PC-3 (cell line): Measurements from ENCODE around the gene VRK3. TPM values are rescaled to one million over a fixed set of nuclear protein-coding genes. Genes with fewer than 3 reads are reported as not detected.

ENCODE experiments used
- ATAC-seq: fragments of 200-7000 bp; cut with Tn5 transposase; 2 replicates; pipeline ENCODE4 v1.9.1; 2020; ENCODE audit warnings: mild to moderate bottlenecking, moderate library complexity
- BruUV-seq: library from RNA; stranded (reverse); fragments of 400-500 nt; replicated peaks from 2 replicates; lab custom pipeline; 2021; lab: Mats Ljungman, UMichigan
- CTCF ChIA-PET: fragments of 300-600 bp; sonication (Branson Sonifier 250); formaldehyde crosslinking; loops from one replicate; lab custom pipeline; 2022; ENCODE audit warnings: antibody characterized with exemption; lab: Charles Lee
- POLR2A ChIA-PET: fragments of 300-600 bp; sonication (Branson Sonifier 250); formaldehyde crosslinking; loops from one replicate; lab custom pipeline; 2022; ENCODE audit warnings: antibody characterized with exemption; ENCODE audit not compliant: unreplicated experiment; lab: Charles Lee
- DNase-seq: peaks from one replicate; pipeline ENCODE4 v3.0.0-alpha.2; 2015
- H2AFZ ChIP-seq: fragments of 300-600 bp; sonication (generic); 2 replicates; pipeline ENCODE4 v1.6.0; 2016; ENCODE audit warnings: antibody characterized with exemption, low read length
- H3F3A ChIP-seq: fragments of 300-600 bp; sonication (generic); one replicate; pipeline ENCODE4 v1.6.0; 2017; ENCODE audit warnings: antibody characterized with exemption, low read length, control low read depth, mild to moderate bottlenecking; ENCODE audit not compliant: unreplicated experiment
- H3K27ac ChIP-seq: fragments of 300-600 bp; sonication (generic); 2 replicates; pipeline ENCODE4 v1.5.1; 2016; ENCODE audit warnings: mild to moderate bottlenecking, low read length
- H3K27me3 ChIP-seq: fragments of 300-600 bp; sonication (generic); 2 replicates; pipeline ENCODE4 v1.6.1; 2016; ENCODE audit warnings: low read length, mixed read lengths
- H3K36me3 ChIP-seq: fragments of 300-600 bp; sonication (generic); 2 replicates; pipeline ENCODE4 v1.6.1; 2016; ENCODE audit warnings: low read depth, mixed run types, low read length, mixed read lengths
- H3K4me1 ChIP-seq: fragments of 300-600 bp; sonication (generic); 2 replicates; pipeline ENCODE4 v1.5.1; 2016; ENCODE audit warnings: low read length; ENCODE audit not compliant: insufficient read depth
- H3K4me2 ChIP-seq: fragments of 300-600 bp; sonication (generic); 2 replicates; pipeline ENCODE4 v1.6.0; 2016; ENCODE audit warnings: low read length
- H3K4me3 ChIP-seq: fragments of 300-600 bp; sonication (generic); 2 replicates; pipeline ENCODE4 v1.5.1; 2016; ENCODE audit warnings: mild to moderate bottlenecking, low read length, mixed read lengths
- H3K79me2 ChIP-seq: fragments of 300-600 bp; sonication (generic); 2 replicates; pipeline ENCODE4 v1.6.1; 2017; ENCODE audit warnings: low read length, mixed read lengths
- H3K9ac ChIP-seq: fragments of 300-600 bp; sonication (generic); 2 replicates; pipeline ENCODE4 v1.6.0; 2016; ENCODE audit warnings: mild to moderate bottlenecking, low read length
- H3K9me2 ChIP-seq: fragments of 300-600 bp; sonication (generic); replicated peaks from 2 replicates; pipeline ENCODE4 v1.6.1; 2016; ENCODE audit warnings: mixed run types, low read length, mixed read lengths
- H3K9me3 ChIP-seq: fragments of 300-600 bp; sonication (generic); 2 replicates; pipeline ENCODE4 v1.6.1; 2016; ENCODE audit warnings: low read length, mixed read lengths
- H4K20me1 ChIP-seq: fragments of 300-600 bp; sonication (generic); 2 replicates; pipeline ENCODE4 v1.6.1; 2016; ENCODE audit warnings: low read length, mixed read lengths
- EZH2 ChIP-seq: fragments of 300-600 bp; sonication (generic); IDR thresholded peaks from one replicate; pipeline ENCODE4 v1.6.1; 2017; ENCODE audit warnings: antibody characterized with exemption, mild to moderate bottlenecking, low read length; ENCODE audit not compliant: unreplicated experiment
- EZH2phosphoT487 ChIP-seq: fragments of 300-600 bp; sonication (generic); IDR thresholded peaks from 2 replicates; pipeline ENCODE4 v1.6.1; 2018; ENCODE audit warnings: mild to moderate bottlenecking, antibody characterized with exemption, low read length, borderline replicate concordance
- intact Hi-C: fragments of 100-400 bp; cut with micrococcal nuclease; formaldehyde crosslinking; loops from 2 replicates; pipeline ENCODE4 v1.9.0; 2023
- total RNA-seq: library from RNA; depleted of rRNA; stranded (reverse); fragments of >200 nt; gene quantifications from 2 replicates; pipeline ENCODE4 v1.2.3, GENCODE V29; 2014
- TF ChIP-seq, protein P1 (sequence below): fragments of 300-600 bp; sonication (generic); conservative IDR thresholded peaks from 2 replicates; pipeline ENCODE4 v1.5.1; 2017; ENCODE audit warnings: antibody characterized with exemption, low read depth, mild to moderate bottlenecking, low read length

The VRK3 gene
- total RNA-seq, 1 experiment from 2014 or later: 36.3 TPM

DNA sequence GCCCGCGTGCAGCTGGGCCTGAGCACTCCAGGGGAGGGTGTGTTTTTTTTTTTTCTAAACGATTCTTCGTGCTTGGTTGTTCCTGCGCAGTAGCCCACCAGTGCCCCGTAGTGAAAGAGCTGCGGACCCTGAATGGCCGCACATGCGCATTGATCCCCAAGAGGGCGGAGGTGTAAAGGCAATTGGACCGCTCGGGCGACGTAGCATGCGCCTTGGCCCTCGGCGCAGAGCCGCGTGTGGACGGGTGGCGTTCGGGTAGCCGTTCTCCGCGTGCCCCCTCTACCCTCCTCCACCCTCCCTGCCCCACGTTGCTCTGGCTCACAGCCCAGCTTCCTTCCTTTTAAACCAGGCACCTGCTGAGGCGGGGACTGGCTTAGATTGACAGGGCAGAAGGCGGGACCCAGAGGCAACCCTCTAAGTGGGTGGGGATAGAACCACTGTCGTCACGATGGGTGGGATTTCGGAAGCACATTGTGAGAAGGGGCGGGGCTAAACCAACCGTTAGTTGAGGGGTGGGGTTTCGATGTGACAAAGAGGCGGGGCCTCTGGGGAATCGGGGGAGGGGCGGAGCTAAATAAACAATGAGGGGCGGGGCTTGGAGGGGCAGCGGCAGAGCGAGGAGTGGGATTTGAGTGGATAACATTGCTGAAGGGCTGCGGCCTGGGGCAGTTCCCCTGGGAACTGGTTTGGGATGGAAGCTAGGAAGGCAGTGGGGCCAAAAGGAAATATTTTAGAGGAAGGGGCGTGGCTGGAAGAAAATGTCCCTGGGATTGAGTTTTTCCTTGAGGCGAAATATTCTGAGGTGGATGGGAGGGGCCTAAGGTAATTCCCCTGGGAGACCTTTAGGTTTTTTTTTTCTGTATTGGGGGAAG lies 95.3 kb downstream of the VRK3 start:
- Histone ChIP-seq H2AFZ (peak overlapping the region; percentile 84), H3K27me3 (no peaks in the 10 kb centered on the region), H3K79me2 (peaks cover 66% of the 10 kb centered on the region), H3K4me3 (peak overlapping the region; percentile 81), H3K9ac (peak overlapping the region; percentile 98), H3K27ac (peak overlapping the region; percentile 92), H3K4me2 (peak overlapping the region; percentile 91), H3K9me2 (no peaks in the 10 kb centered on the region), H3K36me3 (peaks cover 41% of the 10 kb centered on the region), H3K9me3 (no peaks in the 10 kb centered on the region), H3F3A (peaks cover 12% of the 10 kb centered on the region), H4K20me1 (peaks cover 17% of the 10 kb centered on the region; the same call in 1 of the 2 replicates), H3K4me1 (peaks cover 59% of the 10 kb centered on the region)
- TF ChIP-seq, protein P1, sequence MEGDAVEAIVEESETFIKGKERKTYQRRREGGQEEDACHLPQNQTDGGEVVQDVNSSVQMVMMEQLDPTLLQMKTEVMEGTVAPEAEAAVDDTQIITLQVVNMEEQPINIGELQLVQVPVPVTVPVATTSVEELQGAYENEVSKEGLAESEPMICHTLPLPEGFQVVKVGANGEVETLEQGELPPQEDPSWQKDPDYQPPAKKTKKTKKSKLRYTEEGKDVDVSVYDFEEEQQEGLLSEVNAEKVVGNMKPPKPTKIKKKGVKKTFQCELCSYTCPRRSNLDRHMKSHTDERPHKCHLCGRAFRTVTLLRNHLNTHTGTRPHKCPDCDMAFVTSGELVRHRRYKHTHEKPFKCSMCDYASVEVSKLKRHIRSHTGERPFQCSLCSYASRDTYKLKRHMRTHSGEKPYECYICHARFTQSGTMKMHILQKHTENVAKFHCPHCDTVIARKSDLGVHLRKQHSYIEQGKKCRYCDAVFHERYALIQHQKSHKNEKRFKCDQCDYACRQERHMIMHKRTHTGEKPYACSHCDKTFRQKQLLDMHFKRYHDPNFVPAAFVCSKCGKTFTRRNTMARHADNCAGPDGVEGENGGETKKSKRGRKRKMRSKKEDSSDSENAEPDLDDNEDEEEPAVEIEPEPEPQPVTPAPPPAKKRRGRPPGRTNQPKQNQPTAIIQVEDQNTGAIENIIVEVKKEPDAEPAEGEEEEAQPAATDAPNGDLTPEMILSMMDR: no peak
- TF ChIP-seq EZH2phosphoT487 (no peak), EZH2 (no peak)
- BruUV-seq: no TSS peak
- CTCF ChIA-PET: no interaction called here
- ATAC-seq (peak; percentile 74), DNase-seq (peak; percentile 98)
- intact Hi-C loops: loop anchor here (1.0 to 10.0 kb wide), 2 partner anchors 52 to 95 kb away; partner anchors contain the start of genes VRK3 and ZNF473
- POLR2A ChIA-PET: interaction anchor here (0.5 to 0.6 kb wide), 6 partner anchors 21 to 1437 kb away, joined by 3 to 5 read pairs (median 4); no protein-coding TSS in a partner anchor

GRCh38 chr19:49929121-49929610 lies 96.0 kb downstream of the VRK3 start, which contains the start of the genes ATF5 and NUP62:
TSS of gene ATF5 (plus strand) at chr19:49929205. CDS start at chr19:49930851, 1,646 bp downstream.
TSS of gene NUP62 (minus strand) at chr19:49929504. CDS start at chr19:49909807, 19,697 bp downstream.
- BruUV-seq: TSS peak; percentile 79
- no peaks in the 10 kb centered on the region for H3K9me2 ChIP-seq
- peak within 1 kb of the TSS; percentile 84 for H2AFZ ChIP-seq
- H3K9me3 ChIP-seq: no peaks in the 10 kb centered on the region
- H3F3A ChIP-seq: peaks cover 12% of the 10 kb centered on the region
- intact Hi-C loops: loop anchor here (1.0 kb wide), 1 partner anchor 51 kb away; no protein-coding TSS in a partner anchor
- peak within 1 kb of the TSS; percentile 92 for H3K27ac ChIP-seq
- H4K20me1 ChIP-seq: peaks cover 24% of the 10 kb centered on the region
- H3K4me1 ChIP-seq: peaks cover 59% of the 10 kb centered on the region
- ATAC-seq: peak; percentile 45
- peak within 1 kb of the TSS; percentile 91 for H3K4me2 ChIP-seq
- no peaks in the 10 kb centered on the region for H3K27me3 ChIP-seq
- CTCF ChIA-PET: no interaction called here
- peak within 1 kb of the TSS; percentile 98 for H3K9ac ChIP-seq
- peak within 1 kb of the TSS; percentile 81 for H3K4me3 ChIP-seq
- peaks cover 48% of the 10 kb centered on the region for H3K36me3 ChIP-seq
- POLR2A ChIA-PET: interaction anchor here (0.5 to 0.6 kb wide), 3 partner anchors 220 to 1426 kb away, joined by 3 to 5 read pairs (median 3); no protein-coding TSS in a partner anchor
- peak; percentile 90 for DNase-seq
- peaks cover 73% of the 10 kb centered on the region for H3K79me2 ChIP-seq
- TF ChIP-seq EZH2: no peak
- TF ChIP-seq, protein P1: no peak
- no peak for TF ChIP-seq EZH2phosphoT487
